A673 (cell line): Measurements from ENCODE around the gene RXRA. TPM values are rescaled to one million over a fixed set of nuclear protein-coding genes. Genes with fewer than 3 reads are reported as not detected.

Experiments used
- BruUV-seq: library from RNA; stranded (reverse); fragments of 400-500 nt; replicated peaks from 2 replicates; lab custom pipeline; 2021; lab: Mats Ljungman, UMichigan
- CTCF ChIA-PET: fragments of 300-600 bp; sonication (Branson Sonifier 250); formaldehyde crosslinking; loops from one replicate; lab custom pipeline; 2022; ENCODE audit warnings: antibody characterized with exemption; lab: Charles Lee
- POLR2A ChIA-PET: fragments of 300-600 bp; sonication (Branson Sonifier 250); formaldehyde crosslinking; loops from one replicate; lab custom pipeline; 2022; ENCODE audit warnings: antibody characterized with exemption; ENCODE audit not compliant: low non-redundant PET; lab: Charles Lee
- DNase-seq: peaks from one replicate; pipeline ENCODE4 v3.0.0-alpha.2; 2015; ENCODE audit warnings: low spot score
- H3K27ac ChIP-seq: fragments of 200-600 bp; sonication (generic); 2 replicates; pipeline ENCODE4 v1.5.1; 2016; ENCODE audit warnings: mixed run types, low read depth, mild to moderate bottlenecking, mixed read lengths, antibody characterized with exemption, low read length; ENCODE audit not compliant: poor library complexity, severe bottlenecking
- H3K27me3 ChIP-seq: fragments of 200-600 bp; sonication (generic); replicated peaks from 2 replicates; pipeline ENCODE4 v1.6.1; 2017; ENCODE audit warnings: mixed run types, low read depth, mild to moderate bottlenecking, mixed read lengths, antibody characterized with exemption, low read length; ENCODE audit not compliant: insufficient read depth, poor library complexity
- H3K36me3 ChIP-seq: fragments of 200-600 bp; sonication (generic); 2 replicates; pipeline ENCODE4 v1.6.1; 2016; ENCODE audit warnings: mixed run types, mild to moderate bottlenecking, mixed read lengths, antibody characterized with exemption, low read length; ENCODE audit not compliant: insufficient read depth, poor library complexity, severe bottlenecking
- H3K4me1 ChIP-seq: fragments of 200-600 bp; sonication (generic); 2 replicates; pipeline ENCODE4 v1.6.1; 2017; ENCODE audit warnings: mixed run types, mild to moderate bottlenecking, mixed read lengths, antibody characterized with exemption, low read length; ENCODE audit not compliant: insufficient read depth, poor library complexity, severe bottlenecking
- H3K4me3 ChIP-seq: fragments of 200-600 bp; sonication (generic); 2 replicates; pipeline ENCODE4 v1.5.1; 2016; ENCODE audit warnings: low read depth, mixed run types, mild to moderate bottlenecking, mixed read lengths, low read length; ENCODE audit not compliant: poor library complexity, severe bottlenecking
- H3K9me3 ChIP-seq: fragments of 200-600 bp; sonication (generic); 2 replicates; pipeline ENCODE4 v1.6.1; 2016; ENCODE audit warnings: mixed run types, low read depth, mild to moderate bottlenecking, mixed read lengths, antibody characterized with exemption, low read length; ENCODE audit not compliant: poor library complexity, severe bottlenecking
- CTCF ChIP-seq: fragments of 300-800, 200-600 bp; sonication (generic); conservative IDR thresholded peaks from 2 replicates; pipeline ENCODE4 v1.5.1; 2017; ENCODE audit warnings: low read depth, mild to moderate bottlenecking, antibody characterized with exemption, low read length, moderate library complexity, mixed read lengths
- EZH2 ChIP-seq: fragments of 200-600 bp; sonication (generic); IDR thresholded peaks from 2 replicates; pipeline ENCODE4 v1.6.1; 2017; ENCODE audit warnings: borderline replicate concordance, low read depth, mild to moderate bottlenecking, mixed read lengths, antibody characterized with exemption, low read length; ENCODE audit not compliant: poor library complexity, severe bottlenecking
- intact Hi-C: fragments of 100-400 bp; cut with micrococcal nuclease; formaldehyde crosslinking; loops from one replicate; pipeline ENCODE4 v1.10.0; 2022; ENCODE audit not compliant: unreplicated experiment
- total RNA-seq: library from RNA; stranded (reverse); gene quantifications from 2 replicates; pipeline ENCODE4 v1.2.3, GENCODE V29; 2021

The RXRA gene
- total RNA-seq, 1 experiment from 2014 or later: 54.1 TPM

GRCh38 chr9:134483361-134484184 is 157.3 kb downstream of the RXRA start:
- POLR2A ChIA-PET: no interaction called here
- CTCF ChIA-PET: no interaction called here
- no peaks in the 10 kb centered on the region for H3K36me3 ChIP-seq
- no peaks in the 10 kb centered on the region for H3K27me3 ChIP-seq
- intact Hi-C loops: no loop called here
- H3K27ac ChIP-seq: no peak overlapping the region
- no peaks in the 10 kb centered on the region for H3K9me3 ChIP-seq
- TF ChIP-seq CTCF: no peak
- TF ChIP-seq EZH2: no peak
- DNase-seq: no peak
- no TSS peak for BruUV-seq
- peaks cover 13% of the 10 kb centered on the region for H3K4me1 ChIP-seq
- H3K4me3 ChIP-seq: no peak overlapping the region

GRCh38 chr9:134484479-134484878 is 158.2 kb downstream of the RXRA start:
- Histone ChIP-seq H3K9me3 (no peaks in the 10 kb centered on the region), H3K27ac (no peak overlapping the region), H3K27me3 (no peaks in the 10 kb centered on the region), H3K4me3 (no peak overlapping the region), H3K4me1 (peaks cover 19% of the 10 kb centered on the region), H3K36me3 (no peaks in the 10 kb centered on the region)
- DNase-seq: no peak
- no TSS peak for BruUV-seq
- TF ChIP-seq EZH2 (no peak), CTCF (no peak)
- intact Hi-C loops: no loop called here
- ChIA-PET CTCF (no interaction called here), POLR2A (no interaction called here)

- ChIA-PET CTCF (no interaction called here), POLR2A (no interaction called here)
- DNase-seq: no peak
- Histone ChIP-seq H3K4me3 (no peak overlapping the region), H3K27me3 (no peaks in the 10 kb centered on the region), H3K27ac (no peak overlapping the region), H3K9me3 (no peaks in the 10 kb centered on the region), H3K36me3 (no peaks in the 10 kb centered on the region), H3K4me1 (peaks cover 19% of the 10 kb centered on the region)
- TF ChIP-seq CTCF (no peak), EZH2 (no peak)
- intact Hi-C loops: no loop called here
- BruUV-seq: no TSS peak
Measured at GRCh38 chr9:134485653-134486052, 159.4 kb downstream of the RXRA start.
